SK-MEL-5 (cell line): ENCODE results near the gene TMSB15A. TPM values are rescaled to one million over a fixed set of nuclear protein-coding genes. Genes with fewer than 3 reads are reported as not detected.

Experiments used
- total RNA-seq: library from RNA; depleted of rRNA; stranded (reverse); fragments of >200 nt; shearing (Covaris generic); gene quantifications from 2 replicates; pipeline ENCODE4 v1.2.3, GENCODE V29; 2014; rRNA removed

TMSB15A gene
- total RNA-seq, 1 experiment from 2014 or later = 4.2 TPM

Other genes starting within 250 kb of the TMSB15A start
- gene NXF2B, start 76.7 kb downstream of the TMSB15A start, total RNA-seq = 0.13 and 0.16 TPM in 2 replicates
- gene TCP11X2, start 44.9 kb downstream of the TMSB15A start, total RNA-seq = not detected in 2 replicates
- 26.1 and 29.3 TPM in 2 replicates for gene ARMCX5, start 82.8 kb upstream of the TMSB15A start, total RNA-seq
- gene GPRASP1, start 134.7 kb upstream of the TMSB15A start, total RNA-seq = 0.48 and 0.83 TPM in 2 replicates
- gene GPRASP2, start 195.7 kb upstream of the TMSB15A start, total RNA-seq = 6.7 and 10.4 TPM in 2 replicates
- gene GPRASP3, start 204.0 kb upstream of the TMSB15A start, total RNA-seq = 1.5 and 2.2 TPM in 2 replicates